Calu3 (cell line): ENCODE results near the gene ATXN7L1. TPM values are rescaled to one million over a fixed set of nuclear protein-coding genes. Genes with fewer than 3 reads are reported as not detected.

ENCODE experiments used
- BruUV-seq: library from RNA; stranded (reverse); fragments of 400-500 nt; replicated peaks from 2 replicates; lab custom pipeline; 2021; lab: Mats Ljungman, UMichigan
- CTCF ChIA-PET: fragments of 300-600 bp; sonication (Branson Sonifier 250); formaldehyde crosslinking; loops from one replicate; lab custom pipeline; 2022; ENCODE audit warnings: antibody characterized with exemption; lab: Charles Lee
- DNase-seq: peaks from one replicate; pipeline ENCODE4 v3.0.0; 2022
- H3K27ac Mint-ChIP-seq: one replicate; pipeline ENCODE4 v1.8.0; 2022; ENCODE audit warnings: mixed read lengths; ENCODE audit not compliant: unreplicated experiment
- H3K27me3 Mint-ChIP-seq: one replicate; pipeline ENCODE4 v1.8.0; 2022; ENCODE audit warnings: mixed read lengths; ENCODE audit not compliant: unreplicated experiment
- H3K36me3 Mint-ChIP-seq: one replicate; pipeline ENCODE4 v1.8.0; 2022; ENCODE audit warnings: mild to moderate bottlenecking, moderate library complexity, mixed read lengths; ENCODE audit not compliant: insufficient read depth, unreplicated experiment
- H3K4me1 Mint-ChIP-seq: one replicate; pipeline ENCODE4 v1.8.0; 2022; ENCODE audit warnings: mild to moderate bottlenecking, low read depth, mixed read lengths; ENCODE audit not compliant: unreplicated experiment
- H3K4me3 Mint-ChIP-seq: one replicate; pipeline ENCODE4 v1.8.0; 2022; ENCODE audit warnings: mild to moderate bottlenecking, low read depth, moderate library complexity, mixed read lengths; ENCODE audit not compliant: unreplicated experiment
- H3K9me3 Mint-ChIP-seq: one replicate; pipeline ENCODE4 v1.8.0; 2022; ENCODE audit warnings: low read depth, mixed read lengths; ENCODE audit not compliant: unreplicated experiment
- CTCF ChIP-seq: fragments of 200-600 bp; IDR thresholded peaks from one replicate; pipeline ENCODE4 v1.8.0; 2022; ENCODE audit warnings: antibody characterized with exemption; ENCODE audit not compliant: unreplicated experiment
- intact Hi-C: fragments of 100-400 bp; cut with micrococcal nuclease; formaldehyde crosslinking; loops from one replicate; pipeline ENCODE4 v1.10.0; 2022; ENCODE audit not compliant: unreplicated experiment
- total RNA-seq: library from RNA; stranded (reverse); gene quantifications from 2 replicates; pipeline ENCODE4 v1.2.3, GENCODE V29; 2022

ATXN7L1 gene
- total RNA-seq, 1 experiment from 2014 or later = 12.0 TPM

DNA sequence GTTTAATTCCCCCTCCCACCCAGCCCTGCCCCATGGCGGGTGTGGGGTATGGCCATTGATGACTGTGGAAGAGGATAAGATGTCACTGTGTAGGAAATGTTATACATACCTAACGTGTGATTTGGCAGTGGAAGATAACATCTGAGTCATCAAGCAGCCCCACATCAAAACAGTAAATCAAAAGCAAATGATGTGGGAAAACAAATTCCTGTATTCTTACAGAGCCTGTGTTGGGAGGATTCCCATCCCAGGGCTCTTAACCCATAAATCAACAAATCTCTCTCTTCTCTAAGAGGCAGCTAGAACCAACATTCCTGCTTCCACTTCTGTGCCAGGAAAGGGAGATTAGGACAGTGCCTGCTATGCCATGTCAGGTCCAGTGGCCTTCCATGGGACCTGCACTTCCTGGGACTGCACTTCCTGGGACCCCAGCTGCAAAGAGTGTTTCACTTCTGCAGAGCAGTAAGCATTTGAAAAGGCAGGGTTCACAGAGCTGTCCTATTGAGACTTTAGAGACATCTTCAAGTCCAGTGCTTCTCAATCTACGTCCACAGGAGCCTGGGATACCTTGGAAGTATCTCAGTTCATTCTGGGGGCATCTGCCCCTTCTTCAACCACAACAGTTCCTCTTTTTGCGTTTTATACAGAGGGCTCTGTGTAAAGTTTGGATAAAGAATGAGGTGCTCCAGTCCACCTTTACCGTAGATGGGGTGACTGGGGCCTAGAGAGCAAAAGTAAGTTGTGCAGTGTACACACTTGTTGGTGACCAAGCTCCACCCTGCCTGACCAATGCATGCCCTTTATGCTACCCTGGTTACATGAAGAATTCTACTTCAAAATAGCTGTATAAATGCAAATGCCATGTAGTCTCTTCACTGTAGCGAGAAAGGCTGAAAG, 45.7 kb downstream of the ATXN7L1 start:
- DNase-seq = peak; percentile 20
- CTCF ChIA-PET = no interaction called here
- Mint-ChIP-seq H3K36me3 (no peaks in the 10 kb centered on the region), H3K4me1 (peaks cover 12% of the 10 kb centered on the region), H3K27ac (no peak overlapping the region), H3K9me3 (no peaks in the 10 kb centered on the region), H3K27me3 (no peaks in the 10 kb centered on the region), H3K4me3 (no peak overlapping the region)
- BruUV-seq = no TSS peak
- no peak for TF ChIP-seq CTCF
- intact Hi-C loops = no loop called here

GRCh38 chr7:105829681-105830322, 46.6 kb downstream of the ATXN7L1 start:
- Mint-ChIP-seq H3K27ac (no peak overlapping the region), H3K4me1 (peaks cover 12% of the 10 kb centered on the region), H3K27me3 (no peaks in the 10 kb centered on the region), H3K9me3 (no peaks in the 10 kb centered on the region), H3K4me3 (no peak overlapping the region), H3K36me3 (no peaks in the 10 kb centered on the region)
- DNase-seq = no peak
- intact Hi-C loops = no loop called here
- no peak for TF ChIP-seq CTCF
- CTCF ChIA-PET = no interaction called here
- BruUV-seq = no TSS peak

GRCh38 chr7:105828141-105828540, 48.3 kb downstream of the ATXN7L1 start:
- DNase-seq = no peak
- TF ChIP-seq CTCF = no peak
- intact Hi-C loops = no loop called here
- Mint-ChIP-seq H3K9me3 (no peaks in the 10 kb centered on the region), H3K4me1 (peaks cover 12% of the 10 kb centered on the region), H3K27me3 (no peaks in the 10 kb centered on the region), H3K27ac (no peak overlapping the region), H3K4me3 (no peak overlapping the region), H3K36me3 (no peaks in the 10 kb centered on the region)
- CTCF ChIA-PET = no interaction called here
- no TSS peak for BruUV-seq

- H3K27me3 Mint-ChIP-seq = no peaks in the 10 kb centered on the region
- no TSS peak for BruUV-seq
- no peak overlapping the region for H3K4me3 Mint-ChIP-seq
- intact Hi-C loops = no loop called here
- H3K27ac Mint-ChIP-seq = no peak overlapping the region
- peaks cover 12% of the 10 kb centered on the region for H3K4me1 Mint-ChIP-seq
- no peaks in the 10 kb centered on the region for H3K36me3 Mint-ChIP-seq
- no peaks in the 10 kb centered on the region for H3K9me3 Mint-ChIP-seq
- no peak for TF ChIP-seq CTCF
- CTCF ChIA-PET = no interaction called here
- no peak for DNase-seq
Observed at GRCh38 chr7:105827151-105827875, 49.1 kb downstream of the ATXN7L1 start.
